ENCODE data around the gene SBDS. TPM values are rescaled to one million over a fixed set of nuclear protein-coding genes. Genes with fewer than 3 reads are reported as not detected.

SBDS gene
- total RNA-seq, 2 donors from 2014 or later: 56.7 to 66.1 TPM

- Mint-ChIP-seq H3K27ac (no peak overlapping the region), H3K4me3 (no peak overlapping the region), H3K36me3 (peaks cover 21% of the 10 kb centered on the region), H3K27me3 (no peaks in the 10 kb centered on the region), H3K4me1 (ENCODE audit: low read depth in 2 of 2) (peaks cover 0 to 2% of the 10 kb centered on the region in 2 donors), H3K9me3 (no peaks in the 10 kb centered on the region)
- DNase-seq (ENCODE audit: low spot score) (no peak), ATAC-seq (no peak)
These were observed 48.8 kb downstream of the SBDS start for GRCh38 chr7:66946545-66946944.

- DNase-seq (ENCODE audit: low spot score) (no peak), ATAC-seq (no peak)
- H3K4me3 Mint-ChIP-seq: no peak overlapping the region
- no peaks in the 10 kb centered on the region for H3K27me3 Mint-ChIP-seq
- peaks cover 37 to 39% of the 10 kb centered on the region in 2 donors for H3K4me1 Mint-ChIP-seq (ENCODE audit: low read depth in 2 of 2)
- H3K36me3 Mint-ChIP-seq: peaks cover 12% of the 10 kb centered on the region
- peaks cover 3% of the 10 kb centered on the region for H3K9me3 Mint-ChIP-seq
- H3K27ac Mint-ChIP-seq: no peak overlapping the region
These were observed 56.1 kb downstream of the SBDS start for GRCh38 chr7:66939325-66939724.

GRCh38 chr7:66937940-66938339 is 57.4 kb downstream of the SBDS start:
- DNase-seq (ENCODE audit: low spot score) (no peak), ATAC-seq (no peak)
- no peak overlapping the region for H3K4me3 Mint-ChIP-seq
- H3K27me3 Mint-ChIP-seq: no peaks in the 10 kb centered on the region
- H3K9me3 Mint-ChIP-seq: peaks cover 3% of the 10 kb centered on the region
- H3K4me1 Mint-ChIP-seq (ENCODE audit: low read depth in 2 of 2): peaks cover 44 to 47% of the 10 kb centered on the region in 2 donors
- peak overlapping the region in 1 of 2 donors; percentile 62 for H3K27ac Mint-ChIP-seq
- peaks cover 8% of the 10 kb centered on the region for H3K36me3 Mint-ChIP-seq

Other genes with a start within 250 kb of the SBDS start
- gene TMEM248, start 74.4 kb downstream of the SBDS start, total RNA-seq: 100 to 1,000 TPM in 1 of 2 donors, 10 to 100 TPM in 1; 88.2 to 110 TPM
- gene TYW1, start 1.2 kb upstream of the SBDS start, total RNA-seq: 10 to 100 TPM; 17.5 to 25.5 TPM

Data from natural killer cell treated with Interleukin-12 subunit alpha and Interleukin-12 subunit beta and Interleukin-15 and Interleukin-18, amount 100 ng/mL, for 72 hours (primary cell).